H9 (cell line): ENCODE results near the gene PTGER2. TPM values are rescaled to one million over a fixed set of nuclear protein-coding genes. Genes with fewer than 3 reads are reported as not detected.

ENCODE experiments used
- DNase-seq: peaks from one replicate; pipeline ENCODE4 v3.0.0-alpha.2; 2017
- H2AFZ ChIP-seq: one replicate; pipeline ENCODE4 v1.6.1; 2013; ENCODE audit warnings: mild to moderate bottlenecking, low read length, control low read depth, moderate library complexity
- H2AK5ac ChIP-seq: 2 replicates; pipeline ENCODE4 v1.6.1; 2013; ENCODE audit warnings: low read length, control low read depth, mixed read lengths; ENCODE audit not compliant: insufficient read length
- H2BK120ac ChIP-seq: one replicate; pipeline ENCODE4 v1.6.1; 2013; ENCODE audit warnings: low read depth, mild to moderate bottlenecking, low read length, control low read depth, inconsistent platforms; ENCODE audit not compliant: poor library complexity, severe bottlenecking
- H2BK12ac ChIP-seq: 2 replicates; pipeline ENCODE4 v1.6.1; 2013; ENCODE audit warnings: low read length, control low read depth, mixed read lengths, low read depth; ENCODE audit not compliant: insufficient read length
- H2BK15ac ChIP-seq: 2 replicates; pipeline ENCODE4 v1.6.1; 2013; ENCODE audit warnings: low read depth, low read length, control low read depth
- H2BK20ac ChIP-seq: one replicate; pipeline ENCODE4 v1.6.1; 2013; ENCODE audit warnings: low read depth, mild to moderate bottlenecking, low read length, control low read depth, inconsistent platforms; ENCODE audit not compliant: poor library complexity, severe bottlenecking
- H2BK5ac ChIP-seq: 2 replicates; pipeline ENCODE4 v1.6.1; 2013; ENCODE audit warnings: low read length, control low read depth, mixed read lengths; ENCODE audit not compliant: insufficient read length
- H3K14ac ChIP-seq: 2 replicates; pipeline ENCODE4 v1.6.1; 2013; ENCODE audit warnings: low read length, control low read depth; ENCODE audit not compliant: insufficient read depth
- H3K18ac ChIP-seq: 2 replicates; pipeline ENCODE4 v1.6.1; 2013; ENCODE audit warnings: low read depth, mild to moderate bottlenecking, mixed read lengths, low read length, control low read depth; ENCODE audit not compliant: insufficient read length
- H3K23ac ChIP-seq: 2 replicates; pipeline ENCODE4 v1.6.1; 2013; ENCODE audit warnings: low read length, control low read depth, mixed read lengths, low read depth; ENCODE audit not compliant: insufficient read length
- H3K23me2 ChIP-seq: 2 replicates; pipeline ENCODE4 v1.6.1; 2013; ENCODE audit warnings: low read depth, mild to moderate bottlenecking, mixed read lengths, low read length, control low read depth; ENCODE audit not compliant: insufficient read length, poor library complexity, severe bottlenecking
- H3K27ac ChIP-seq: 2 replicates; pipeline ENCODE4 v1.5.1; 2013; ENCODE audit warnings: low read length, control low read depth, mixed read lengths, low read depth; ENCODE audit not compliant: insufficient read length
- H3K27me3 ChIP-seq: 2 replicates; pipeline ENCODE4 v1.6.1; 2013; ENCODE audit warnings: low read length, control low read depth, inconsistent platforms; ENCODE audit not compliant: insufficient read depth
- H3K4ac ChIP-seq: 2 replicates; pipeline ENCODE4 v1.6.1; 2013; ENCODE audit warnings: low read depth, mild to moderate bottlenecking, control low read depth, inconsistent platforms, low read length, moderate library complexity
- H3K4me1 ChIP-seq: 2 replicates; pipeline ENCODE4 v1.6.1; 2013; ENCODE audit warnings: low read length, control low read depth, inconsistent platforms; ENCODE audit not compliant: insufficient read depth
- H3K4me2 ChIP-seq: 2 replicates; pipeline ENCODE4 v1.6.1; 2013; ENCODE audit warnings: low read length, control low read depth, mixed read lengths; ENCODE audit not compliant: insufficient read length, insufficient read depth
- H3K56ac ChIP-seq: 2 replicates; pipeline ENCODE4 v1.6.1; 2013; ENCODE audit warnings: low read depth, mild to moderate bottlenecking, mixed read lengths, low read length, control low read depth; ENCODE audit not compliant: insufficient read length
- H3K79me1 ChIP-seq: 2 replicates; pipeline ENCODE4 v1.6.1; 2013; ENCODE audit warnings: low read depth, mild to moderate bottlenecking, moderate library complexity, low read length, control low read depth, inconsistent platforms; ENCODE audit not compliant: insufficient read depth, poor library complexity, severe bottlenecking
- H3K79me2 ChIP-seq: 2 replicates; pipeline ENCODE4 v1.6.1; 2013; ENCODE audit warnings: low read length, control low read depth, inconsistent platforms; ENCODE audit not compliant: insufficient read depth
- H3K9ac ChIP-seq: 2 replicates; pipeline ENCODE4 v1.6.1; 2013; ENCODE audit warnings: low read length, control low read depth, mixed read lengths; ENCODE audit not compliant: insufficient read length; ENCODE audit errors: extremely low read depth
- H3K9me3 ChIP-seq: one replicate; pipeline ENCODE4 v1.6.1; 2013; ENCODE audit warnings: low read depth, low read length, inconsistent platforms; ENCODE audit not compliant: control insufficient read depth
- H3T11ph ChIP-seq: one replicate; pipeline ENCODE4 v1.6.1; 2013; ENCODE audit warnings: mild to moderate bottlenecking, low read length, control low read depth, inconsistent platforms
- H4K20me1 ChIP-seq: one replicate; pipeline ENCODE4 v1.6.1; 2013; ENCODE audit not compliant: control insufficient read depth, insufficient read length, insufficient read depth
- H4K5ac ChIP-seq: 2 replicates; pipeline ENCODE4 v1.6.1; 2013; ENCODE audit warnings: low read depth, mild to moderate bottlenecking, mixed read lengths, low read length, control low read depth; ENCODE audit not compliant: insufficient read length
- H4K8ac ChIP-seq: replicated peaks from 2 replicates; pipeline ENCODE4 v1.6.1; 2013; ENCODE audit warnings: low read length, control low read depth, mixed read lengths, low read depth; ENCODE audit not compliant: insufficient read length
- H4K91ac ChIP-seq: 2 replicates; pipeline ENCODE4 v1.6.1; 2013; ENCODE audit warnings: low read depth, mild to moderate bottlenecking, moderate library complexity, mixed read lengths, low read length, control low read depth; ENCODE audit not compliant: insufficient read length
- H3K27ac Mint-ChIP-seq, 3 experiments: 2 replicates in 2 of 3; 3 replicates in 1 of 3; pipeline ENCODE4 v1.8.0; 2020 to 2021; ENCODE audit warnings: mixed read lengths in 3 of 3, mild to moderate bottlenecking in 1 of 3, moderate library complexity in 1 of 3
- H3K27me3 Mint-ChIP-seq: 2 replicates; pipeline ENCODE4 v1.8.0; 2021; ENCODE audit warnings: low read depth, mild to moderate bottlenecking, moderate library complexity, mixed read lengths
- H3K36me3 Mint-ChIP-seq, 3 experiments: 2 replicates in 2 of 3; 3 replicates in 1 of 3; pipeline ENCODE4 v1.8.0; 2020 to 2021; ENCODE audit warnings: low read depth in 3 of 3, mixed read lengths in 3 of 3; ENCODE audit not compliant: insufficient read depth in 1 of 3
- H3K4me1 Mint-ChIP-seq, 2 experiments: 2 replicates each; pipeline ENCODE4 v1.8.0; 2020; ENCODE audit warnings: mixed read lengths in 2 of 2
- H3K4me3 Mint-ChIP-seq, 2 experiments: 2 replicates in 1 of 2; 3 replicates in 1 of 2; pipeline ENCODE4 v1.8.0; 2020 to 2021; ENCODE audit warnings: mild to moderate bottlenecking in 2 of 2, mixed read lengths in 2 of 2, moderate library complexity in 1 of 2
- H3K9me3 Mint-ChIP-seq, 2 experiments: 2 replicates in 1 of 2; 3 replicates in 1 of 2; pipeline ENCODE4 v1.8.0; 2020; ENCODE audit warnings: mild to moderate bottlenecking in 2 of 2, mixed read lengths in 2 of 2, moderate library complexity in 1 of 2
- WGBS: extraction: QIAGEN DNeasy Blood & Tissue Kit; methylation state at CpG from one replicate; pipeline ENCODE4 v1.1.7; 2013; ENCODE audit warnings: missing lambda C conversion rate, low lambda C conversion rate, mixed read lengths; ENCODE audit not compliant: insufficient read length; ENCODE audit errors: extremely low coverage; 5-methylcytosine and 5-hydroxymethylcytosine counted together
- total RNA-seq: library from RNA; stranded (reverse); gene quantifications from 2 replicates; pipeline ENCODE4 v1.2.1, GENCODE V29; 2021
- TF ChIP-seq, protein P1 (sequence below): fragments of 200-600 bp; sonication (generic); conservative IDR thresholded peaks from 3 replicates; pipeline ENCODE4 v1.8.0; 2021; ENCODE audit warnings: antibody characterized with exemption, mild to moderate bottlenecking

The PTGER2 gene
- total RNA-seq, 1 experiment from 2014 or later: 1.0 TPM

DNA sequence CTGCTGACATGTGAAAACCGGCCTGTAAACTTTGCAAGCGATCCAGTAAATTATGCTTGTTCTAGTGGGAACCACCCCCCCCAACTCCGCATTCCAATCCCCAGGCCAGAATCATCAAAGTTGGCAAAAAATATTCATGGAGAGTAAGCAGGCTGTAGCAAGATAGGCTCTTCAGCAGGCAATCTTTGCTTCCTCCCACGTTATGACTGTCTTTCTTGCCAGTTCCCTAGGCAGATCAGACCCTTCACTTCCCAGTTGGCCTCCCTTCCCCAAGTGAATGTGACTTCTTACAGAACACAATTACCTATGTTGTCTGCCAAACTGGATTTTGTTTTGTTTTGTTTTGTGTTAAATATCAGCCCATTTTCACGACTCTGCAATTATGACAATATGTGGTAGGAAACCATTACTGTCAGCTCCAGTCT, 1.2 kb upstream of the PTGER2 start:
- H3K4ac ChIP-seq: no peak overlapping the region
- H3K14ac ChIP-seq: no peak overlapping the region
- no peak for DNase-seq
- no peak overlapping the region for H3K27ac ChIP-seq
- no peak overlapping the region for H3K18ac ChIP-seq
- peaks cover 12% of the 10 kb centered on the region for H3K23me2 ChIP-seq
- H3K4me1 ChIP-seq: 0 out of 2 replicates have a peak, but pooled peaks cover 2% of the 10 kb centered on the region
- Mint-ChIP-seq H3K4me1 (peaks cover 23 to 30% of the 10 kb centered on the region in 2 experiments), H3K4me3 (no peak overlapping the region), H3K27me3 (peaks cover 75% of the 10 kb centered on the region), H3K27ac (no peak overlapping the region), H3K36me3 (peaks cover 0 to 5% (median 0%) of the 10 kb centered on the region in 3 experiments; a peak in 3 of 7 replicates), H3K9me3 (no peaks in the 10 kb centered on the region)
- no peak overlapping the region for H3K9ac ChIP-seq
- H3K79me1 ChIP-seq: no peaks in the 10 kb centered on the region
- no peak overlapping the region for H3K56ac ChIP-seq
- H3K23ac ChIP-seq: no peak overlapping the region
- no CpG with 5 or more reads among the region's 5 CpGs for WGBS
- H3T11ph ChIP-seq: no peak overlapping the region
- H2BK12ac ChIP-seq: no peak overlapping the region
- TF ChIP-seq, protein P1, sequence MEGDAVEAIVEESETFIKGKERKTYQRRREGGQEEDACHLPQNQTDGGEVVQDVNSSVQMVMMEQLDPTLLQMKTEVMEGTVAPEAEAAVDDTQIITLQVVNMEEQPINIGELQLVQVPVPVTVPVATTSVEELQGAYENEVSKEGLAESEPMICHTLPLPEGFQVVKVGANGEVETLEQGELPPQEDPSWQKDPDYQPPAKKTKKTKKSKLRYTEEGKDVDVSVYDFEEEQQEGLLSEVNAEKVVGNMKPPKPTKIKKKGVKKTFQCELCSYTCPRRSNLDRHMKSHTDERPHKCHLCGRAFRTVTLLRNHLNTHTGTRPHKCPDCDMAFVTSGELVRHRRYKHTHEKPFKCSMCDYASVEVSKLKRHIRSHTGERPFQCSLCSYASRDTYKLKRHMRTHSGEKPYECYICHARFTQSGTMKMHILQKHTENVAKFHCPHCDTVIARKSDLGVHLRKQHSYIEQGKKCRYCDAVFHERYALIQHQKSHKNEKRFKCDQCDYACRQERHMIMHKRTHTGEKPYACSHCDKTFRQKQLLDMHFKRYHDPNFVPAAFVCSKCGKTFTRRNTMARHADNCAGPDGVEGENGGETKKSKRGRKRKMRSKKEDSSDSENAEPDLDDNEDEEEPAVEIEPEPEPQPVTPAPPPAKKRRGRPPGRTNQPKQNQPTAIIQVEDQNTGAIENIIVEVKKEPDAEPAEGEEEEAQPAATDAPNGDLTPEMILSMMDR: no peak
- no peaks in the 10 kb centered on the region for H3K79me2 ChIP-seq
- H4K5ac ChIP-seq: no peak overlapping the region
- peaks cover 37% of the 10 kb centered on the region; the same call in 1 of the 2 replicates for H3K27me3 ChIP-seq
- H3K9me3 ChIP-seq: no peaks in the 10 kb centered on the region
- no peak overlapping the region for H2BK5ac ChIP-seq
- no peaks in the 10 kb centered on the region for H4K20me1 ChIP-seq
- H4K8ac ChIP-seq: no peak overlapping the region
- H2AFZ ChIP-seq: no peak overlapping the region
- no peak overlapping the region for H3K4me2 ChIP-seq
- no peak overlapping the region for H2AK5ac ChIP-seq
- H2BK15ac ChIP-seq: no peak overlapping the region
- H2BK20ac ChIP-seq: no peak overlapping the region
- H2BK120ac ChIP-seq: no peak overlapping the region
- H4K91ac ChIP-seq: no peak overlapping the region
